Measurements from ENCODE around the gene IL11.

Gene IL11

GRCh38 chr19:55321466-55322137, 48.7 kb downstream of the IL11 start:
- no peak for DNase-seq

GRCh38 chr19:55320844-55321419, 49.3 kb downstream of the IL11 start:
- DNase-seq, result no peak

- DNase-seq, result no peak
These were observed 50.5 kb downstream of the IL11 start for GRCh38 chr19:55319785-55320184.

- DNase-seq, result no peak
These were observed 53.6 kb downstream of the IL11 start for GRCh38 chr19:55316646-55317045.

GRCh38 chr19:55315956-55316525, 54.2 kb downstream of the IL11 start:
- no peak for DNase-seq

GRCh38 chr19:55314396-55314795, 55.9 kb downstream of the IL11 start:
- no peak for DNase-seq
